ENCODE measurements around the gene PARP15.

GRCh38 chr3:122530164-122530563, 47.3 kb upstream of the PARP15 start:
- TF ChIP-seq EZH2 (IDR thresholded peaks at IDR 0.05) (no peak), CTCF (IDR thresholded peaks at IDR 0.05) (no peak)
